Central memory CD4-positive, alpha-beta T cell (primary cell): ENCODE data around the gene ANXA7.
"Not testable (repeated sequence)": the region's sequence is repeated elsewhere in the genome, so short reads cannot be mapped to it uniquely, and the experiment has no call there.

Source experiments
- DNase-seq: peaks from one replicate; pipeline ENCODE4 v3.0.0; 2022

ANXA7 gene

DNA sequence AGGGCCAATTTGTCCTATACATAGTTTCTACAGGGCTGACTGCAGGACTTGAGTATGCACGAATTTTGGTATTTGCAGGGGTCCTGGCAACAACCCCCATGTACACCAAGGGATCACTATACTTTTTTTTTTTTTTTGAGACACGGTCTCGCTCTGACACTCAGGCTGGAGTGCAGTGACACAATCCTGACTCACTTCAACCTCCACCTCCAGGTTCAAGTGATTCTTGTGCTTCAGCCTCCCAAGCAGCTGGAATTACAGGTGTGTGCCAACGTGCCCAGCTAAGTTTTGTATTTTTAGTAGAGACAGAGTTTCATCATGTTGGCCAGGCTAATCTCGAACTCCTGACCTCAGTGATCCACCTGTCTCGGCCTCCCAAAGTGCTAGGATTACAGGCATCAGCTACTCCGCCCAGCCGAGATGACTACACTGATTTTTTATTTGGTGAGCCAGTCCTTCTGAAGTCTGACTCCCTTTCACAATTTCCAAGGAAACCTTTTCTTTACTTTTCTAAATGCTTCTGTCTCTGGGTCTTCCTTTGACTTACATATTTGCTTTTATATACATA lies 75.0 kb downstream of the ANXA7 start:
- DNase-seq = no peak

DNA sequence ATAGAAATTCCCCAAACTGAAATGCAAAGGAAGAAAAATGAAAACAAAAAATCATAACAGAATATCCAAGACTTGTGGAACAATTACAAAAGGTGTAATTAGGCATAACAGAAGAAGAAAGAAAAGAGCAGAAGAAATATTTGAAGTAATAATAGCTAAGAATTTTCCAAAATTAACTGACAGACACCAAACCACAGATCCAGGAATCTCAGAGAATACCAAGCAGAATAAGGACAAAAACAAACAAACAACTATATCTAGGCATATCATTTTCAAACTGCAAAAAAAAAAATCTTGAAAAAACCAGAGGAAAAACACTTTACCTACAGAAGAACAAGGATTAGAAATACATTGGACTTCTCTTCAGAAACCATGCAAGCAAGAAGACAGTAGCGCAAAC lies 80.7 kb downstream of the ANXA7 start:
- no peak for DNase-seq

DNA sequence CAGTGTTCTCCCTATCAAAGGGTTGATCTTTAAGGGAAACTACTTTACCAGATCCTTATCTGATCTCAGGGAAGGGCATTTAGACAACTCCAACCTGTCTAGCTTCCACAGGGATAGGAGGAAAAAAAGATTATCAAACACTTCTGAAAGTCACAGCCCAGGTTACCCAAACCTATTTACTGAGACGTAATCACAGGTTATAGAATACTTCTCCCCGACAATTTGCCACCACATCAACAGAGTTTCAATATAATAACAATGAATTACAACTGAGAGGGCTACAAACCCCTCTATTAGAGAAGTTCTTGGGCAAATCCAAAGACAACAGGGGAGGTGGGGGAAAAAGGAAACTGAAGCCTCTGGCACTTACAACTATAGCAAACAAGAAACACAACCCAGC lies 81.5 kb downstream of the ANXA7 start:
- DNase-seq = no peak

GRCh38 chr10:73328523-73328922 lies 85.3 kb downstream of the ANXA7 start:
- DNase-seq = not testable (repeated sequence)

- DNase-seq = not testable (repeated sequence)
Measured at GRCh38 chr10:73325290-73325689, 88.6 kb downstream of the ANXA7 start.
